H1 (cell line): ENCODE results near the gene MFGE8. TPM values are rescaled to one million over a fixed set of nuclear protein-coding genes. Genes with fewer than 3 reads are reported as not detected.

Source experiments
- CTCF ChIA-PET: fragments of 300-600 bp; sonication (Branson Sonifier 250); formaldehyde crosslinking; loops from one replicate; lab custom pipeline; 2021; ENCODE audit not compliant: partially characterized antibody; lab: Charles Lee
- POLR2A ChIA-PET: fragments of 300-600 bp; sonication (Branson Sonifier 250); formaldehyde crosslinking; loops from one replicate; lab custom pipeline; 2021; ENCODE audit warnings: inconsistent platforms; ENCODE audit not compliant: partially characterized antibody; lab: Charles Lee
- DNase-seq, 2 experiments: peaks; one replicate each; pipeline versions ENCODE4 v3.0.0 to v3.0.0-alpha.2; 2010 to 2022; ENCODE audit warnings: low spot score in 2 of 2, low read depth in 1 of 2, mixed read lengths in 1 of 2
- FAIRE-seq: peaks from 2 replicates; lab custom pipeline; 2011; peaks lifted over from hg19 to GRCh38; lab: Jason Lieb, UNC
- H2AFZ ChIP-seq: 2 replicates; pipeline ENCODE4 v1.8.1; 2012; ENCODE audit warnings: low read length, inconsistent platforms
- H2AK5ac ChIP-seq: 2 replicates; pipeline ENCODE4 v1.6.1; 2013; ENCODE audit warnings: low read depth, low read length
- H2BK120ac ChIP-seq: replicated peaks from 2 replicates; pipeline ENCODE3; 2013; ENCODE audit warnings: low read depth, low read length, inconsistent platforms
- H2BK12ac ChIP-seq: 2 replicates; pipeline ENCODE4 v1.6.1; 2013; ENCODE audit warnings: low read depth, low read length
- H2BK15ac ChIP-seq: 2 replicates; pipeline ENCODE4 v1.6.1; 2013; ENCODE audit warnings: low read length
- H2BK20ac ChIP-seq: 2 replicates; pipeline ENCODE4 v1.6.1; 2013; ENCODE audit warnings: low read length
- H2BK5ac ChIP-seq: 2 replicates; pipeline ENCODE4 v1.6.1; 2013; ENCODE audit warnings: low read depth, low read length
- H3K14ac ChIP-seq: 2 replicates; pipeline ENCODE4 v1.6.1; 2013; ENCODE audit warnings: inconsistent platforms; ENCODE audit not compliant: insufficient read length
- H3K18ac ChIP-seq: 2 replicates; pipeline ENCODE4 v1.6.1; 2013; ENCODE audit warnings: low read length; ENCODE audit errors: extremely low read depth
- H3K23ac ChIP-seq: 2 replicates; pipeline ENCODE4 v1.6.1; 2013; ENCODE audit warnings: inconsistent platforms; ENCODE audit not compliant: insufficient read length
- H3K23me2 ChIP-seq: 2 replicates; pipeline ENCODE4 v1.6.1; 2013; ENCODE audit warnings: low read depth, low read length
- H3K27ac ChIP-seq: 2 replicates; pipeline ENCODE4 v1.6.1; 2011; ENCODE audit warnings: low read depth, low read length, inconsistent platforms
- H3K27me3 ChIP-seq, 4 experiments: replicated peaks in 1 of 4; 1 replicate in 1 of 4; 2 replicates in 3 of 4; pipeline versions ENCODE4 v1.6.1 to v1.8.1; 2011 to 2013; ENCODE audit warnings: low read length in 3 of 4, mild to moderate bottlenecking in 3 of 4, inconsistent platforms in 2 of 4, mixed read lengths in 2 of 4, moderate library complexity in 1 of 4; ENCODE audit not compliant: control insufficient read depth in 3 of 4, insufficient read depth in 3 of 4; ENCODE audit errors: extremely low read depth in 1 of 4
- H3K36me3 ChIP-seq, 4 experiments: 2 replicates each; pipeline versions ENCODE4 v1.6.1 to v1.8.1; 2011 to 2013; ENCODE audit warnings: mild to moderate bottlenecking in 4 of 4, low read length in 3 of 4, moderate library complexity in 2 of 4, control low read depth in 1 of 4, inconsistent platforms in 1 of 4; ENCODE audit not compliant: insufficient read depth in 4 of 4, control insufficient read depth in 2 of 4
- H3K4ac ChIP-seq: replicated peaks from 2 replicates; pipeline ENCODE3; 2013; ENCODE audit warnings: low read length, low read depth, mixed read lengths, inconsistent platforms; ENCODE audit not compliant: insufficient read length
- H3K4me1 ChIP-seq, 4 experiments: replicated peaks in 1 of 4; 1 replicate in 1 of 4; 2 replicates in 3 of 4; pipeline versions ENCODE4 v1.6.1 to v1.8.1; 2011 to 2013; ENCODE audit warnings: low read length in 3 of 4, inconsistent platforms in 2 of 4, mixed read lengths in 1 of 4; ENCODE audit not compliant: insufficient read depth in 4 of 4, control insufficient read depth in 3 of 4
- H3K4me2 ChIP-seq, 2 experiments: 2 replicates each; pipeline versions ENCODE4 v1.6.1 to v1.8.1; 2011 to 2013; ENCODE audit warnings: low read depth in 2 of 2, low read length in 2 of 2, control low read depth in 1 of 2, inconsistent platforms in 1 of 2, mild to moderate bottlenecking in 1 of 2; ENCODE audit not compliant: insufficient read depth in 1 of 2
- H3K4me3 ChIP-seq, 4 experiments: fragments of 200-600, 300-600 bp in 1 of 4; sonication (generic), shearing (Covaris generic), sonication (Bioruptor Twin) in 1 of 4; 2 replicates each; pipeline versions ENCODE4 v1.5.1 to v1.8.1; 2011 to 2016; ENCODE audit warnings: low read length in 4 of 4, low read depth in 3 of 4, control low read depth in 2 of 4, inconsistent platforms in 2 of 4, mild to moderate bottlenecking in 2 of 4, mixed read lengths in 1 of 4, moderate library complexity in 1 of 4; ENCODE audit not compliant: insufficient read depth in 2 of 4; ENCODE audit errors: extremely low read depth in 1 of 4
- H3K56ac ChIP-seq: replicated peaks from 2 replicates; pipeline ENCODE3; 2013; ENCODE audit warnings: low read depth, mild to moderate bottlenecking, mixed read lengths, low read length, inconsistent platforms; ENCODE audit not compliant: insufficient read length
- H3K79me1 ChIP-seq: 2 replicates; pipeline ENCODE4 v1.6.1; 2013; ENCODE audit warnings: low read depth, low read length, control low read depth
- H3K79me2 ChIP-seq, 2 experiments: 2 replicates each; pipeline versions ENCODE4 v1.6.1 to v1.8.1; 2012 to 2013; ENCODE audit warnings: low read length in 2 of 2, mild to moderate bottlenecking in 2 of 2, inconsistent platforms in 1 of 2; ENCODE audit not compliant: insufficient read depth in 2 of 2, control insufficient read depth in 1 of 2
- H3K9ac ChIP-seq, 4 experiments: replicated peaks in 1 of 4; 1 replicate in 1 of 4; 2 replicates in 3 of 4; pipeline versions ENCODE4 v1.6.1 to v1.8.1; 2011 to 2013; ENCODE audit warnings: low read depth in 3 of 4, low read length in 3 of 4, control low read depth in 2 of 4, mild to moderate bottlenecking in 2 of 4, moderate library complexity in 2 of 4, inconsistent platforms in 1 of 4; ENCODE audit errors: extremely low read depth in 1 of 4
- H3K9me3 ChIP-seq, 2 experiments: 2 replicates each; pipeline versions ENCODE4 v1.6.1 to v1.8.1; 2012 to 2013; ENCODE audit warnings: mild to moderate bottlenecking in 2 of 2, moderate library complexity in 2 of 2, control low read depth in 1 of 2, inconsistent platforms in 1 of 2, low read depth in 1 of 2, low read length in 1 of 2, mixed read lengths in 1 of 2; ENCODE audit not compliant: insufficient read depth in 2 of 2
- H4K20me1 ChIP-seq, 2 experiments: replicated peaks in 1 of 2; 2 replicates each; pipeline versions ENCODE3 to v1.8.1; 2011 to 2013; ENCODE audit warnings: inconsistent platforms in 2 of 2, low read length in 2 of 2, mild to moderate bottlenecking in 1 of 2; ENCODE audit not compliant: insufficient read depth in 2 of 2, control insufficient read depth in 1 of 2
- H4K5ac ChIP-seq: 2 replicates; pipeline ENCODE4 v1.6.1; 2013; ENCODE audit warnings: low read length, low read depth, mixed read lengths, inconsistent platforms; ENCODE audit not compliant: insufficient read length
- H4K8ac ChIP-seq: 2 replicates; pipeline ENCODE4 v1.8.0; 2013; ENCODE audit warnings: mild to moderate bottlenecking, moderate library complexity, low read length, inconsistent platforms; ENCODE audit not compliant: insufficient read depth; ENCODE audit errors: extremely low read depth
- H4K91ac ChIP-seq: replicated peaks from 2 replicates; pipeline ENCODE3; 2013; ENCODE audit warnings: low read length, mixed read lengths, inconsistent platforms; ENCODE audit not compliant: insufficient read length
- NANOG ChIP-seq: IDR thresholded peaks from 2 replicates; pipeline ENCODE4 v1.6.1; 2011; ENCODE audit warnings: low read length, low read depth, mild to moderate bottlenecking, inconsistent platforms; ENCODE audit not compliant: insufficient read depth, poor library complexity, severe bottlenecking
- POLR2A ChIP-seq, 2 experiments: IDR thresholded peaks; 1 replicate in 1 of 2; 2 replicates in 1 of 2; pipeline ENCODE4 v1.6.1; 2011; ENCODE audit warnings: low read depth in 2 of 2, low read length in 2 of 2, mild to moderate bottlenecking in 2 of 2; ENCODE audit errors: control extremely low read depth in 1 of 2
- POLR2AphosphoS5 ChIP-seq: IDR thresholded peaks from 2 replicates; pipeline ENCODE4 v1.6.1; 2011; ENCODE audit warnings: low read depth, low read length
- WGBS, 2 experiments: shearing (Covaris generic) in 1 of 2; methylation state at CpG; one replicate each; pipeline versions ENCODE4 v1.1.6 to v1.1.7; 2013 to 2015; ENCODE audit warnings: low lambda C conversion rate in 2 of 2, mixed read lengths in 2 of 2, inconsistent platforms in 1 of 2, low coverage in 1 of 2, missing lambda C conversion rate in 1 of 2; ENCODE audit not compliant: insufficient replicate concordance in 2 of 2, insufficient coverage in 1 of 2, insufficient read length in 1 of 2; ENCODE audit errors: extremely low coverage in 1 of 2, missing lambda C conversion rate in 1 of 2; 5-methylcytosine and 5-hydroxymethylcytosine counted together
- polyA plus RNA-seq, 7 experiments: library from polyadenylated mRNA; depleted of rRNA in 3 of 7; stranded (reverse) in 5 of 7; unstranded in 2 of 7; fragments of >200 nt in 5 of 7; fragments of 200-250 nt in 2 of 7; gene quantifications; 1 replicate in 5 of 7; 2 replicates in 1 of 7; 4 replicates in 1 of 7; pipeline versions ENCODE4 v1.2.1 to v1.2.3, GENCODE V29; 2011 to 2013; ENCODE audit warnings: missing spikeins in 2 of 7, mixed read lengths in 2 of 7
- total RNA-seq: library from RNA; stranded (reverse); fragmentation: NEBNext Ultra II Directional; extraction: Animal tissue kit (Norgen Biotek cat#: 25700); gene quantifications from 2 replicates; pipeline ENCODE4 v1.2.1, GENCODE V29; 2021

The MFGE8 gene
- total and polyA plus RNA-seq, 2 of the 8 experiments (the other 6 are each of a cell fraction or from before 2014, with no cell fraction given), result 1,237 to 2,117 TPM

GRCh38 chr15:88888719-88889118 is 24.5 kb downstream of the MFGE8 start:
- Histone ChIP-seq H3K18ac (no peak overlapping the region), H3K27me3 (no peaks in the 10 kb centered on the region; a peak in 1 of 7 replicates), H3K23me2 (peaks cover 4% of the 10 kb centered on the region; the same call in 1 of the 2 replicates), H2BK120ac (no peak overlapping the region), H3K9ac (no peak overlapping the region; a peak in 2 of 7 replicates), H2BK15ac (0 out of 2 replicates have a peak overlapping the region, but pooled peaks have one; percentile 9), H2BK5ac (no peak overlapping the region), H3K56ac (no peak overlapping the region), H3K4me1 (peaks cover 0 to 9% (median 4%) of the 10 kb centered on the region in 4 experiments; a peak in 4 of 7 replicates), H4K5ac (no peak overlapping the region), H2BK20ac (no peak overlapping the region), H2BK12ac (no peak overlapping the region), H4K20me1 (peaks cover 0 to 2% of the 10 kb centered on the region in 2 experiments), H3K36me3 (peaks cover 3 to 6% (median 4%) of the 10 kb centered on the region in 4 experiments; a peak in 3 of 8 replicates), H3K9me3 (no peaks in the 10 kb centered on the region), H2AK5ac (no peak overlapping the region), H3K4me3 (no peak overlapping the region), H3K23ac (no peak overlapping the region), H3K27ac (no peak overlapping the region), H3K14ac (no peak overlapping the region), H2AFZ (no peak overlapping the region), H3K79me1 (no peaks in the 10 kb centered on the region)
- CTCF ChIA-PET, result interaction anchor here (1.0 to 10.4 kb wide), 5 partner anchors 8 to 169 kb away, joined by 3 to 95 read pairs (median 5); no protein-coding TSS in a partner anchor
- POLR2A ChIA-PET, result interaction anchor here (1.1 to 22.7 kb wide), 5 partner anchors 6 to 184 kb away, joined by 4 to 361 read pairs (median 167); partner anchors contain the start of genes HAPLN3 and MFGE8
- FAIRE-seq (no peak), DNase-seq (no peak)
- WGBS, 2 experiments, result 83% methylated on average over 4 of the region's 5 CpGs; no CpG with 5 or more reads in 1 of the 2 experiments
- peak in 1 of 2 experiments; percentile 52; a peak in 1 of 3 replicates for TF ChIP-seq POLR2A (IDR thresholded peaks at IDR 0.05; ENCODE audit: control extremely low read depth in 1 of 2, low read depth in 2 of 2, low read length in 2 of 2)
- TF ChIP-seq POLR2AphosphoS5, result peak; percentile 69
- TF ChIP-seq NANOG, result no peak
- TF ChIP-seq, all 59 proteins: peak for 2
- Histone ChIP-seq H3K4me2 (no peak overlapping the region), H3K4ac (no peak overlapping the region), H3K79me2 (peaks cover 0 to 3% of the 10 kb centered on the region in 2 experiments; a peak in 1 of 4 replicates), H4K91ac (no peak overlapping the region), H4K8ac (no peak overlapping the region)
